Astrocyte (in vitro differentiated cells and primary cell): ENCODE results near the gene DCLRE1C. TPM values are rescaled to one million over a fixed set of nuclear protein-coding genes. Genes with fewer than 3 reads are reported as not detected.

ENCODE experiments used
- DNase-seq: peaks from one replicate; pipeline ENCODE4 v3.0.0-alpha.2; 2010; ENCODE audit warnings: low read depth
- FAIRE-seq: peaks from 2 replicates; lab custom pipeline; 2011; peaks lifted over from hg19 to GRCh38; lab: Jason Lieb, UNC
- H2AFZ ChIP-seq: 2 replicates; pipeline ENCODE4 v1.6.0; 2012; ENCODE audit warnings: low read depth, low read length, inconsistent platforms
- H3K27ac ChIP-seq: 2 replicates; pipeline ENCODE4 v1.5.1; 2011; ENCODE audit warnings: low read depth, low read length, inconsistent platforms
- H3K27me3 ChIP-seq: 2 replicates; pipeline ENCODE4 v1.6.0; 2011; ENCODE audit warnings: low read length, inconsistent platforms; ENCODE audit not compliant: insufficient read depth
- H3K36me3 ChIP-seq: 2 replicates; pipeline ENCODE4 v1.5.1; 2011; ENCODE audit warnings: low read length, inconsistent platforms; ENCODE audit not compliant: insufficient read depth
- H3K4me1 ChIP-seq: 2 replicates; pipeline ENCODE4 v1.5.1; 2011; ENCODE audit warnings: low read length, inconsistent platforms; ENCODE audit not compliant: insufficient read depth
- H3K4me2 ChIP-seq: 2 replicates; pipeline ENCODE4 v1.6.0; 2012; ENCODE audit warnings: low read length, inconsistent platforms
- H3K4me3 ChIP-seq: 2 replicates; pipeline ENCODE4 v1.5.1; 2011; ENCODE audit warnings: low read depth, mild to moderate bottlenecking, low read length, inconsistent platforms; ENCODE audit not compliant: insufficient read depth
- H3K79me2 ChIP-seq: 2 replicates; pipeline ENCODE4 v1.6.0; 2012; ENCODE audit warnings: mild to moderate bottlenecking, low read length, inconsistent platforms; ENCODE audit not compliant: insufficient read depth
- H3K9ac ChIP-seq: 2 replicates; pipeline ENCODE4 v1.6.0; 2012; ENCODE audit warnings: mild to moderate bottlenecking, low read length, inconsistent platforms
- H3K9me3 ChIP-seq: 2 replicates; pipeline ENCODE4 v1.5.1; 2012; ENCODE audit warnings: low read depth, mild to moderate bottlenecking, low read length, inconsistent platforms; ENCODE audit not compliant: insufficient read depth
- H4K20me1 ChIP-seq: 2 replicates; pipeline ENCODE4 v1.6.0; 2012; ENCODE audit warnings: low read length, inconsistent platforms; ENCODE audit not compliant: insufficient read depth
- H3K27ac Mint-ChIP-seq: one replicate; pipeline ENCODE4 v1.8.0; 2021; ENCODE audit warnings: mild to moderate bottlenecking, mixed read lengths; ENCODE audit not compliant: unreplicated experiment
- H3K27me3 Mint-ChIP-seq: one replicate; pipeline ENCODE4 v1.8.0; 2021; ENCODE audit warnings: low read depth, mixed read lengths; ENCODE audit not compliant: unreplicated experiment
- H3K36me3 Mint-ChIP-seq: one replicate; pipeline ENCODE4 v1.8.0; 2021; ENCODE audit warnings: low read depth, mixed read lengths; ENCODE audit not compliant: unreplicated experiment
- H3K4me1 Mint-ChIP-seq: one replicate; pipeline ENCODE4 v1.8.0; 2021; ENCODE audit warnings: low read depth, mixed read lengths; ENCODE audit not compliant: unreplicated experiment
- H3K4me3 Mint-ChIP-seq: one replicate; pipeline ENCODE4 v1.8.0; 2021; ENCODE audit warnings: mild to moderate bottlenecking, moderate library complexity, mixed read lengths; ENCODE audit not compliant: unreplicated experiment
- H3K9me3 Mint-ChIP-seq: one replicate; pipeline ENCODE4 v1.8.0; 2021; ENCODE audit warnings: mild to moderate bottlenecking, mixed read lengths; ENCODE audit not compliant: unreplicated experiment
- CTCF ChIP-seq: IDR thresholded peaks from 2 replicates; pipeline ENCODE4 v1.5.1; 2011; ENCODE audit warnings: low read depth, mild to moderate bottlenecking, inconsistent platforms, low read length, moderate library complexity; ENCODE audit not compliant: insufficient read depth
- EZH2 ChIP-seq: IDR thresholded peaks from 2 replicates; pipeline ENCODE4 v1.6.1; 2012; ENCODE audit warnings: mild to moderate bottlenecking, low read length, inconsistent platforms; ENCODE audit not compliant: insufficient read depth
- total RNA-seq: library from RNA; stranded (reverse); gene quantifications from 2 replicates; pipeline ENCODE4 v1.2.1, GENCODE V29; 2021

DCLRE1C gene
- total RNA-seq, 1 donor from 2014 or later: 10.1 TPM

GRCh38 chr10:14916600-14916999 lies 37.3 kb downstream of the DCLRE1C start:
- DNase-seq: no peak
- Histone ChIP-seq H3K4me1 (no peaks in the 10 kb centered on the region), H3K4me2 (no peak overlapping the region), H3K4me3 (no peak overlapping the region), H3K27me3 (no peaks in the 10 kb centered on the region), H3K36me3 (peaks cover 52% of the 10 kb centered on the region), H3K9ac (no peak overlapping the region), H3K27ac (no peak overlapping the region), H2AFZ (no peak overlapping the region), H4K20me1 (no peaks in the 10 kb centered on the region), H3K79me2 (peaks cover 3% of the 10 kb centered on the region), H3K9me3 (peaks cover 8% of the 10 kb centered on the region)
- no peaks in the 10 kb centered on the region for H3K9me3 Mint-ChIP-seq
- H3K4me3 Mint-ChIP-seq: no peak overlapping the region
- H3K36me3 Mint-ChIP-seq: peaks cover 31% of the 10 kb centered on the region
- H3K27ac Mint-ChIP-seq: no peak overlapping the region
- no peaks in the 10 kb centered on the region for H3K27me3 Mint-ChIP-seq
- H3K4me1 Mint-ChIP-seq: peaks cover 5% of the 10 kb centered on the region
- no peak for FAIRE-seq
- TF ChIP-seq EZH2 (no peak), CTCF (no peak)

GRCh38 chr10:14911801-14912200 lies 42.1 kb downstream of the DCLRE1C start:
- Histone ChIP-seq H3K27me3 (no peaks in the 10 kb centered on the region), H3K79me2 (peaks cover 3% of the 10 kb centered on the region), H4K20me1 (no peaks in the 10 kb centered on the region), H3K4me1 (no peaks in the 10 kb centered on the region), H3K27ac (no peak overlapping the region), H3K9me3 (peaks cover 1% of the 10 kb centered on the region), H3K36me3 (peaks cover 47% of the 10 kb centered on the region), H3K4me3 (no peak overlapping the region), H2AFZ (no peak overlapping the region), H3K4me2 (no peak overlapping the region), H3K9ac (no peak overlapping the region)
- Mint-ChIP-seq H3K4me1 (no peaks in the 10 kb centered on the region), H3K27me3 (no peaks in the 10 kb centered on the region), H3K27ac (no peak overlapping the region), H3K36me3 (peaks cover 33% of the 10 kb centered on the region), H3K4me3 (no peak overlapping the region), H3K9me3 (no peaks in the 10 kb centered on the region)
- DNase-seq: no peak
- peak; percentile 13 for FAIRE-seq
- TF ChIP-seq CTCF: no peak
- TF ChIP-seq EZH2: no peak

GRCh38 chr10:14910953-14911352 lies 42.9 kb downstream of the DCLRE1C start:
- no peaks in the 10 kb centered on the region for H3K9me3 ChIP-seq
- no peak overlapping the region for H3K4me2 ChIP-seq
- H3K4me1 Mint-ChIP-seq: no peaks in the 10 kb centered on the region
- no peaks in the 10 kb centered on the region for H4K20me1 ChIP-seq
- H3K4me3 Mint-ChIP-seq: no peak overlapping the region
- no peaks in the 10 kb centered on the region for H3K27me3 Mint-ChIP-seq
- H3K27ac Mint-ChIP-seq: no peak overlapping the region
- H3K79me2 ChIP-seq: peaks cover 3% of the 10 kb centered on the region
- H3K27ac ChIP-seq: no peak overlapping the region
- H2AFZ ChIP-seq: no peak overlapping the region
- FAIRE-seq: no peak
- H3K9ac ChIP-seq: no peak overlapping the region
- H3K36me3 Mint-ChIP-seq: peaks cover 36% of the 10 kb centered on the region
- H3K36me3 ChIP-seq: peaks cover 43% of the 10 kb centered on the region
- H3K27me3 ChIP-seq: no peaks in the 10 kb centered on the region
- DNase-seq: no peak
- no peak overlapping the region for H3K4me3 ChIP-seq
- TF ChIP-seq EZH2 (no peak), CTCF (no peak)
- H3K9me3 Mint-ChIP-seq: no peaks in the 10 kb centered on the region
- H3K4me1 ChIP-seq: no peaks in the 10 kb centered on the region
